ENCODE data around the gene MBP. TPM values are rescaled to one million over a fixed set of nuclear protein-coding genes. Genes with fewer than 3 reads are reported as not detected.

Gene MBP
- total and polyA plus RNA-seq, 2 of the 13 experiments (the other 11 are each of a cell fraction or from before 2014, with no cell fraction given) = 5.0 to 8.5 TPM

DNA sequence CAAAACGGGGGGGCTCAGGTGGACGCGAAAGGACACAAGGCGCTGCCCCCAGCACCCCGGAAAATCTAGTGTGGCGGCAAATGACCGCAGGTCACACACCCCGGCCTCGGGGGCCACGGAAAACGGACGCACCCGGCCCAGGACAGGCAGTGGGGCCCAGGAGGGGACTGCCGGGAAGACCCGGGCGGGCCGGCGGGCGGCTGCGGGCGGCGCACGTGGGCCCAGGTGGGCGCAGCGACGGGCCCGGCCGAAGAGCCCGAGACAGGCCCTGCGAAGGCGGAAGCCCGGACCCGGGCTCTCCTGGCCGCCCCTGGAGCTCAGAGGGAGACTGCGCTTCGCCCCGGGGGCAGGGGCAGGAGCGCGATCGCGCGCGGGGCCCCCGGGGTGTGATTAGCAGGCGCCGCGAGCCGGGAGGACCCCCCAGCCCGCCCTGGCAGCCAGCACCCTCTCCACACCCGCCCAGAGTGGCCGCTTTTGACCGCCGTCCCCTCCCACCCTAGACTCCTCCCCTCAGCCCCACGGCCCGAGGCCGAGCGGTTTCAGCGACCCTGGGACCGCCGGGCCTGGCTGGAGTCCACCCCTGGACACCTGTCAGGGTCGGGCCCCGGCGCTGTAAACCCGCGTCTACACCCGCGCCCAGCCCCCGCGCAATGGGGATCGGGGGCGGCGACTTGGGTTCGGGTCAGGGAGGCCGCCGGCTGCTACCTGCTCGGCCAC lies 773 bp downstream of the MBP start (continued):
- TF ChIP-seq ZBTB20 (CRISPR knock-in tag; IDR thresholded peaks at IDR 0.05; ENCODE audit: borderline replicate concordance, low read depth) (no peak), PAF1 (CRISPR knock-in tag; IDR thresholded peaks at IDR 0.05) (no peak), ARHGAP35 (CRISPR knock-in tag; IDR thresholded peaks at IDR 0.05; ENCODE audit: borderline replicate concordance) (no peak), SALL2 (CRISPR knock-in tag; IDR thresholded peaks at IDR 0.05) (no peak), ZNF432 (CRISPR knock-in tag; IDR thresholded peaks at IDR 0.05; ENCODE audit: borderline replicate concordance) (no peak), EP300 (IDR thresholded peaks at IDR 0.05; ENCODE audit: low read depth in 2 of 2, low read length in 2 of 2) (no peak), EP300 (CRISPR knock-in tag; IDR thresholded peaks at IDR 0.05; ENCODE audit: borderline replicate concordance) (no peak), ZFP62 (CRISPR knock-in tag; IDR thresholded peaks at IDR 0.05) (no peak), ZNF775 (CRISPR knock-in tag; IDR thresholded peaks at IDR 0.05; ENCODE audit: borderline replicate concordance) (no peak), ZNF44 (CRISPR knock-in tag; IDR thresholded peaks at IDR 0.05) (no peak), MXI1 (IDR thresholded peaks at IDR 0.05; ENCODE audit: borderline replicate concordance, low read depth, low read length) (peak; percentile 35; the same call in 1 of the 3 replicates), TBL1XR1 (IDR thresholded peaks at IDR 0.05; ENCODE audit: borderline replicate concordance, low read length, partially characterized antibody) (no peak), THAP11 (CRISPR knock-in tag; IDR thresholded peaks at IDR 0.05) (no peak), ZFP36L2 (CRISPR knock-in tag; IDR thresholded peaks at IDR 0.05) (no peak), NFKBIZ (CRISPR knock-in tag; IDR thresholded peaks at IDR 0.05) (no peak), ZNF850 (CRISPR knock-in tag; conservative IDR thresholded peaks at IDR 0.05) (no peak), NR1H2 (CRISPR knock-in tag; IDR thresholded peaks at IDR 0.05; ENCODE audit: borderline replicate concordance, low read depth) (no peak), BORCS8-MEF2B (CRISPR knock-in tag; IDR thresholded peaks at IDR 0.05) (no peak), ZNF75D (CRISPR knock-in tag; IDR thresholded peaks at IDR 0.05; ENCODE audit: borderline replicate concordance) (no peak), ZNF572 (CRISPR knock-in tag; IDR thresholded peaks at IDR 0.05) (no peak), ZFP90 (CRISPR knock-in tag; IDR thresholded peaks at IDR 0.05; ENCODE audit: borderline replicate concordance) (no peak)
- TF ChIP-seq, protein P1, sequence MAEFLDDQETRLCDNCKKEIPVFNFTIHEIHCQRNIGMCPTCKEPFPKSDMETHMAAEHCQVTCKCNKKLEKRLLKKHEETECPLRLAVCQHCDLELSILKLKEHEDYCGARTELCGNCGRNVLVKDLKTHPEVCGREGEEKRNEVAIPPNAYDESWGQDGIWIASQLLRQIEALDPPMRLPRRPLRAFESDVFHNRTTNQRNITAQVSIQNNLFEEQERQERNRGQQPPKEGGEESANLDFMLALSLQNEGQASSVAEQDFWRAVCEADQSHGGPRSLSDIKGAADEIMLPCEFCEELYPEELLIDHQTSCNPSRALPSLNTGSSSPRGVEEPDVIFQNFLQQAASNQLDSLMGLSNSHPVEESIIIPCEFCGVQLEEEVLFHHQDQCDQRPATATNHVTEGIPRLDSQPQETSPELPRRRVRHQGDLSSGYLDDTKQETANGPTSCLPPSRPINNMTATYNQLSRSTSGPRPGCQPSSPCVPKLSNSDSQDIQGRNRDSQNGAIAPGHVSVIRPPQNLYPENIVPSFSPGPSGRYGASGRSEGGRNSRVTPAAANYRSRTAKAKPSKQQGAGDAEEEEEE (CRISPR knock-in tag; IDR thresholded peaks at IDR 0.05; ENCODE audit: borderline replicate concordance) = no peak
- TF ChIP-seq, protein P2, sequence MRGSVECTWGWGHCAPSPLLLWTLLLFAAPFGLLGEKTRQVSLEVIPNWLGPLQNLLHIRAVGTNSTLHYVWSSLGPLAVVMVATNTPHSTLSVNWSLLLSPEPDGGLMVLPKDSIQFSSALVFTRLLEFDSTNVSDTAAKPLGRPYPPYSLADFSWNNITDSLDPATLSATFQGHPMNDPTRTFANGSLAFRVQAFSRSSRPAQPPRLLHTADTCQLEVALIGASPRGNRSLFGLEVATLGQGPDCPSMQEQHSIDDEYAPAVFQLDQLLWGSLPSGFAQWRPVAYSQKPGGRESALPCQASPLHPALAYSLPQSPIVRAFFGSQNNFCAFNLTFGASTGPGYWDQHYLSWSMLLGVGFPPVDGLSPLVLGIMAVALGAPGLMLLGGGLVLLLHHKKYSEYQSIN (CRISPR knock-in tag; IDR thresholded peaks at IDR 0.05; ENCODE audit: borderline replicate concordance) = no peak
- TF ChIP-seq, protein P3, sequence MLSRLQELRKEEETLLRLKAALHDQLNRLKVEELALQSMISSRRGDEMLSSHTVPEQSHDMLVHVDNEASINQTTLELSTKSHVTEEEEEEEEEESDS (CRISPR knock-in tag; IDR thresholded peaks at IDR 0.05; ENCODE audit: borderline replicate concordance) = no peak
- TF ChIP-seq, protein P4, sequence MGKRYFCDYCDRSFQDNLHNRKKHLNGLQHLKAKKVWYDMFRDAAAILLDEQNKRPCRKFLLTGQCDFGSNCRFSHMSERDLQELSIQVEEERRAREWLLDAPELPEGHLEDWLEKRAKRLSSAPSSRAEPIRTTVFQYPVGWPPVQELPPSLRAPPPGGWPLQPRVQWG (CRISPR knock-in tag; IDR thresholded peaks at IDR 0.05; ENCODE audit: borderline replicate concordance, low read depth) = no peak
- TF ChIP-seq, protein P5, sequence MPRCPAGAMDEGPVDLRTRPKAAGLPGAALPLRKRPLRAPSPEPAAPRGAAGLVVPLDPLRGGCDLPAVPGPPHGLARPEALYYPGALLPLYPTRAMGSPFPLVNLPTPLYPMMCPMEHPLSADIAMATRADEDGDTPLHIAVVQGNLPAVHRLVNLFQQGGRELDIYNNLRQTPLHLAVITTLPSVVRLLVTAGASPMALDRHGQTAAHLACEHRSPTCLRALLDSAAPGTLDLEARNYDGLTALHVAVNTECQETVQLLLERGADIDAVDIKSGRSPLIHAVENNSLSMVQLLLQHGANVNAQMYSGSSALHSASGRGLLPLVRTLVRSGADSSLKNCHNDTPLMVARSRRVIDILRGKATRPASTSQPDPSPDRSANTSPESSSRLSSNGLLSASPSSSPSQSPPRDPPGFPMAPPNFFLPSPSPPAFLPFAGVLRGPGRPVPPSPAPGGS (CRISPR knock-in tag; IDR thresholded peaks at IDR 0.05) = 0 out of 2 replicates have a peak, but pooled peaks have one; percentile 19

All from HepG2 (cell line).